C4-2B (cell line): Measurements from ENCODE around the gene ATMIN.

Experiments used
- H3K27ac ChIP-seq: fragments of 450-650 bp; 2 replicates; pipeline ENCODE4 v1.5.1; 2017
- ZFX ChIP-seq: fragments of 450-650 bp; IDR thresholded peaks from 2 replicates; pipeline ENCODE4 v1.6.1; 2017
- TF ChIP-seq, protein P1 (sequence below): fragments of 450-650 bp; conservative IDR thresholded peaks from 2 replicates; pipeline ENCODE4 v1.5.1; 2017; ENCODE audit warnings: mild to moderate bottlenecking

The ATMIN gene

GRCh38 chr16:81088836-81089235, 53.2 kb downstream of the ATMIN start:
- TF ChIP-seq ZFX, result no peak
- TF ChIP-seq, protein P1, sequence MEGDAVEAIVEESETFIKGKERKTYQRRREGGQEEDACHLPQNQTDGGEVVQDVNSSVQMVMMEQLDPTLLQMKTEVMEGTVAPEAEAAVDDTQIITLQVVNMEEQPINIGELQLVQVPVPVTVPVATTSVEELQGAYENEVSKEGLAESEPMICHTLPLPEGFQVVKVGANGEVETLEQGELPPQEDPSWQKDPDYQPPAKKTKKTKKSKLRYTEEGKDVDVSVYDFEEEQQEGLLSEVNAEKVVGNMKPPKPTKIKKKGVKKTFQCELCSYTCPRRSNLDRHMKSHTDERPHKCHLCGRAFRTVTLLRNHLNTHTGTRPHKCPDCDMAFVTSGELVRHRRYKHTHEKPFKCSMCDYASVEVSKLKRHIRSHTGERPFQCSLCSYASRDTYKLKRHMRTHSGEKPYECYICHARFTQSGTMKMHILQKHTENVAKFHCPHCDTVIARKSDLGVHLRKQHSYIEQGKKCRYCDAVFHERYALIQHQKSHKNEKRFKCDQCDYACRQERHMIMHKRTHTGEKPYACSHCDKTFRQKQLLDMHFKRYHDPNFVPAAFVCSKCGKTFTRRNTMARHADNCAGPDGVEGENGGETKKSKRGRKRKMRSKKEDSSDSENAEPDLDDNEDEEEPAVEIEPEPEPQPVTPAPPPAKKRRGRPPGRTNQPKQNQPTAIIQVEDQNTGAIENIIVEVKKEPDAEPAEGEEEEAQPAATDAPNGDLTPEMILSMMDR, result no peak
- no peak overlapping the region for H3K27ac ChIP-seq

DNA sequence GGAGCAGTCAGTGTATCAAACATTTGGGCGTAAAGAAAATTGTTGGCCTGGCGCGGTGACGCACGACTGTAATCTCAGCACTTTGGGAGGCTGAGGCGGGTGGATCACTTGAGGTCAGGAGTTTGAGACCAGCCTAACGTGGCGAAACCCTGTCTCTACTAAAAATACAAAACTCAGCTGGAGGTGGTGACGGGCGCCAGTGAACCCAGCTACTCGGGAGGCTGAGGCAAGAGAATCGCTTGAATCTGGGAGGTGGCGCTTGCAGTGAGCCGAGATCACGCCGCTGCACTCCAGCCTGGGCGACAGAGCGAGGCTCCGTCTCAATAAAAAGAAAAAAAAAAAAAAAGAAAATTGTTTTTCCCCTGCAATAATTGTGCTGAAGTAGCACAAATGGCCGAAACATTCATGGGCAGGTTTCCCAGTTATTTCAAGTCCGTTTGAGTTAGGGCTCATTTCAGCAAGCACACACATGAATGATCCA, 59.2 kb downstream of the ATMIN start:
- TF ChIP-seq ZFX, result no peak
- TF ChIP-seq, protein P1, result no peak

GRCh38 chr16:81095653-81095952, 60.0 kb downstream of the ATMIN start:
- TF ChIP-seq, protein P1, result no peak
- TF ChIP-seq ZFX, result no peak
- H3K27ac ChIP-seq, result peak overlapping the region; percentile 96

More for the DNA sequence above, 59.2 kb downstream of the ATMIN start:
- peak overlapping the region; percentile 96 for H3K27ac ChIP-seq

DNA sequence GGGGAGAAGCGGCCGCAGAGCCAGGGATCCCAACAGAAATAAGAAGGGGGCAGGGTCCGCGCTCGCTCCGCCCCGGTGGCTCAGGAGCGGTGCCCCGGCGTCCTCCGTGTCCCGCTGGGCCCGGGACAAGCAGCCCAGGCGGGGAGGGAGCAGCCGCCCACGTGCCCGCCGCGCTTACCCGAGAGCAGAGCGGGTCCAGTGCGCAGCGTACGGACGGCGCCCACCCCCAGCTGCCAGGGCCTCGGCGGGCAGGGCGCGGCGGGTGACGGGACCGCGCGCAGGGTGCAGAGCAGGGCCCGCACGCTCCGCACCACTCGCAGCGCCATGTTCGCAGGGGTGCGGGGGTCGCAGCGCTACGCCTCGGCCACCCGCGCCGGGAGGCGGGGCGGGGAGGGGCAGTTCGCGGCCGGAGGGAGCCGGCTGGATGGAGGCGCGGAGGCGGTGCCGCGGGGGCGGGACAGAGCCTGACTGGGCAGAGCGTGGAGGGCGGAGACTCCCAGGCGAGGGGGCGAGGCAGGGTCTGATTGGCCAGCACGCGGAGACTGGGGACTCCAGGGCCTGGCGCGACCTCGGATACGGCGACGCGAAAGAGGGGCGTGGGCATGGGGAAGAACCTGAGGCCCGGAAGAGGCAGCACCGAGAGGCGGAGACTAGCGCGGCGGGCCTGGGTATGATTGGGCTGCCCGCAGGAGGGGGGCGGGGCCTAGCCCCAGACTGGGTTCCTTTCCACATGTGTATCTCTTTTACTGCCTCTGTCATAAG, 60.5 kb downstream of the ATMIN start, which contains the start of gene GCSH:
TSS of gene GCSH (minus strand) at position 443 of the 762 bp plus-strand sequence. CDS start at position 326, 117 bp downstream.
- peak within 1 kb of the TSS; percentile 96 for H3K27ac ChIP-seq
- TF ChIP-seq, protein P1, result no peak
- TF ChIP-seq ZFX, result peak; percentile 85; the same call in 1 of the 2 replicates

DNA sequence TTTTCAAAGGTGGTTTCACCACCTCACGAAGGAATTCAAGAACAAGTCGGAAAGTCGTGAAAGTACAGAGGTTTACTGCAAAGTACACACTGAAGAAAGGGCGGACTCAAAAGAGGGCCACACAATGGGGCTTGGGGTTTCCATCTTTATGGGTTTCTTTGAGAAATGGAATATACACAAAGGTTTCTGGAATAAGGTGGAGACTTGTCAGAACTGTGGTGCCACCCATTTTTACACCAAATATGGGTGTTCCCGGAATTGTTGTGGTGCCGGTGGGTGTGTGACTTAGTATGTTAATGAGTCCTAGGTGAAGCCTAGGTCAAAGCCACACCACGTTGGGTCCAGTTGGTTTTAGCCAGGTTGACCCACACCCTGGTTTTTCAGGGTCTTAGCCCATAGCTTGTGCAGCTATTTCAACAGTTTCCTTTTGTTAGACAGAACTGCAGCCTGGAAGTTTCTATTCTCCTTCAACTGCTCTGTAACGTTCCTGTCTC, 61.1 kb downstream of the ATMIN start:
- peak overlapping the region; percentile 96 for H3K27ac ChIP-seq

More for the DNA sequence above, 61.1 kb downstream of the ATMIN start:
- TF ChIP-seq, protein P1, result no peak
- TF ChIP-seq ZFX, result no peak
